ENCODE results near the gene TCERG1L. TPM values are rescaled to one million over a fixed set of nuclear protein-coding genes. Genes with fewer than 3 reads are reported as not detected.
A peak's percentile ranks its signal among the peaks of the same experiment; 100 is the strongest.

Gene TCERG1L, protein sequence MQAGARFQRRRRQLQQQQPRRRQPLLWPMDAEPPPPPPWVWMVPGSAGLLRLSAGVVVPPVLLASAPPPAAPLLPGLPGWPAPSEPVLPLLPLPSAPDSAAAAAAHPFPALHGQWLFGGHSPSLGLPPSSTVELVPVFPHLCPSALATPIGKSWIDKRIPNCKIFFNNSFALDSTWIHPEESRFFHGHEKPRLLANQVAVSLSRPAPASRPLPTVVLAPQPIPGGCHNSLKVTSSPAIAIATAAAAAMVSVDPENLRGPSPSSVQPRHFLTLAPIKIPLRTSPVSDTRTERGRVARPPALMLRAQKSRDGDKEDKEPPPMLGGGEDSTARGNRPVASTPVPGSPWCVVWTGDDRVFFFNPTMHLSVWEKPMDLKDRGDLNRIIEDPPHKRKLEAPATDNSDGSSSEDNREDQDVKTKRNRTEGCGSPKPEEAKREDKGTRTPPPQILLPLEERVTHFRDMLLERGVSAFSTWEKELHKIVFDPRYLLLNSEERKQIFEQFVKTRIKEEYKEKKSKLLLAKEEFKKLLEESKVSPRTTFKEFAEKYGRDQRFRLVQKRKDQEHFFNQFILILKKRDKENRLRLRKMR
- not detected for total RNA-seq

DNA sequence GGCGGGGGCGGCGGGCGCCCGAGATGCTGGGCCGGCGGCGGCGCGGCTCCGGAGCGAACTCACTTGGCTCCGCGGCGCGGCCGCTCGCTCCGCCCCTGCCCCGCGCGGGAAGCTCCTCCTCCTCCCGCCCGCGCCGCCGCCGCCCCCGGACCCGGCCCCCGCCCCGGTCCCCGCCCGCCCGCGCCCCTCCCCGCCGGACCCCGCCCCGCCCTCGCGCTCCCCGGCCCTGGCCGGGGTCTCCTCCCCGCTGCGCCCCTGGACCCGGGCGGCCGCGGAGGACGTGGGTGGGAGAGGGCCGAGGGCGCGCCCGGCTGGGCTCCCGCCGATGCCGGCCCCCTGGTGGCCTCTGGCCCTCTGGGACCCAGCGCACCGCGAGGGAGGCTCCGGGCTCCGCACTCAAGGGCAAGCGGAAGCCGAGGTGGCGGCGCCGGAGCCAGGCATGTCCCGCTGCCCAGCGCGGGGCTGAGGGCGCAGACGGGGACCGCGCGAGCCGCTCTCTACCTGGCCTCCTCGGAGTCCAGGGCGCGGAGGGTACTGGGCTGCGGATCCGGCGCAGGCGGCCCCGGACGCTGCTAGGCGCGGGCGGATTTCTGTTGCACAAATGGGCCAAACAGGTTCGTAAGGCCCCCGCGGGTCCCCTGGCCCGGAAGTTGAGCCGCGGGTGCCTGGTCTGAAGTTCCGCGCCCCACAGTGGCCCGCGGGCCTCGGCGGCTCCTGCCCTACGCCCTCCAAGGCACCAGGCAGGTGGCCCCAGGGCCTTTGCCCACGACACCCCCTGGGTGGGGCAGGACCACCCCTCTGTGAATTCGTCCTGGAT, at the start of gene TCERG1L:
TSS of gene TCERG1L (minus strand) at position 61 of the 817 bp plus-strand sequence. CDS start 86 bp downstream, outside the sequence.
- Histone ChIP-seq H3K4me1 (peaks cover 0 to 5% (median 2%) of the 10 kb centered on the region in 4 donors), H3K27me3 (peaks cover 0 to 5% of the 10 kb centered on the region in 2 donors), H3K36me3 (no peaks in the 10 kb centered on the region), H3K9me3 (no peaks in the 10 kb centered on the region), H3K4me3 (peak within 1 kb of the TSS in 2 of 4 donors; percentile 33 to 39), H3K27ac (no peak within 1 kb of the TSS)
- DNase-seq: no peak
- TF ChIP-seq POLR2A (IDR thresholded peaks at IDR 0.05): no peak
- TF ChIP-seq, protein P1, sequence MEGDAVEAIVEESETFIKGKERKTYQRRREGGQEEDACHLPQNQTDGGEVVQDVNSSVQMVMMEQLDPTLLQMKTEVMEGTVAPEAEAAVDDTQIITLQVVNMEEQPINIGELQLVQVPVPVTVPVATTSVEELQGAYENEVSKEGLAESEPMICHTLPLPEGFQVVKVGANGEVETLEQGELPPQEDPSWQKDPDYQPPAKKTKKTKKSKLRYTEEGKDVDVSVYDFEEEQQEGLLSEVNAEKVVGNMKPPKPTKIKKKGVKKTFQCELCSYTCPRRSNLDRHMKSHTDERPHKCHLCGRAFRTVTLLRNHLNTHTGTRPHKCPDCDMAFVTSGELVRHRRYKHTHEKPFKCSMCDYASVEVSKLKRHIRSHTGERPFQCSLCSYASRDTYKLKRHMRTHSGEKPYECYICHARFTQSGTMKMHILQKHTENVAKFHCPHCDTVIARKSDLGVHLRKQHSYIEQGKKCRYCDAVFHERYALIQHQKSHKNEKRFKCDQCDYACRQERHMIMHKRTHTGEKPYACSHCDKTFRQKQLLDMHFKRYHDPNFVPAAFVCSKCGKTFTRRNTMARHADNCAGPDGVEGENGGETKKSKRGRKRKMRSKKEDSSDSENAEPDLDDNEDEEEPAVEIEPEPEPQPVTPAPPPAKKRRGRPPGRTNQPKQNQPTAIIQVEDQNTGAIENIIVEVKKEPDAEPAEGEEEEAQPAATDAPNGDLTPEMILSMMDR (IDR thresholded peaks at IDR 0.05): no peak

DNA sequence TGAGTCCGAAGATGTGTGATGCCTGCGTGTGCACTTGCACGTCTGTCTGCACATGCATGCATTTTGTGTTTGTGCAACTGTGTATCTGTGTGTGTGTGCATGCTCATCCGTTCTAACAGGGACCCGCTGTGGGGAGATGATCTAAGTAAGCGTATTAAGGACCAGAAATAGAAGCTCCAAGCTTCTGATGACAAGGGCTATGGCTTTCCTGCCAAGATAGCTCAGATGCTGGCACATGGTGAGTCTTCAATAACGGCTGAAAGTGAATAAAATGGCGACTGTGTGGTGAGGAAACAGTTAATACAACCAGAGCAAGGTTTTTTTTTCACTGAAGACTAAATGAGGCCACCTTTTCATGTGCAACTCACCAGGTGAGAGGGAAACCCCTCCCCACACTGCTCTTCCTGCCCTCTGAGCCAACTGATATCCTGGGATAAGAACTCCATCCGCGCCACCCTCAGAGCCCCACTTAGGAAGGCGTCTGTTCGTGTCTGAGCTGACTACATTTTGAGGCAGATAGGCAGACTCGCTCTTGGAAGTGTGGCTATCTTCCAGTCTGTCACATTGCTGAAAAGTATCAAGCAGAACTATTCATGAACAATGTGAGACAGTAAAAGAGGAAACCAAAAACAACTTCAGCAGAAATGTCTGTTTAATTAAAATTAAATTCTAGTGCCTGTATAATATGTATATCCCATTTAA, 47.4 kb upstream of the TCERG1L start:
- Histone ChIP-seq H3K4me3 (no peak overlapping the region), H3K4me1 (no peaks in the 10 kb centered on the region)

DNA sequence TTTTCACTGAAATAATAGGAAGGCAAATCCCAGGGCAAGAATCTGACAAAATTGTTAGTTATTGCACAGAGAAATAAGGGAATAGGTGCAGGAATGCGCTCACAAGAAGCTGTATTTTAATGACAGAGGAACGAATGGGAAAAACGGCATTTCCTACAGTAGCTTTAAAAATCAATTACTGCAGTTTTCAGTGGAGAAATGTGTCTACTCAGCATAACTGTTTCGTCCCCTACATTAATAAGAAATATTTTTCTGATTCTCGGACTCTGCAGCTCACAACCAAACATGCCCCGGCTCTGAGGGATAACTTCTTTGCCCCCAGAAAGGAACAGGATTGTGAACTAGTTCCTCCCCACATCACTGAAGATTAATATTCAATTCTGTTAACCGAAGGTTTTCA, 44.9 kb upstream of the TCERG1L start:
- no peak overlapping the region for H3K4me3 ChIP-seq
- TF ChIP-seq, protein P1 (IDR thresholded peaks at IDR 0.05): no peak
- TF ChIP-seq POLR2A (IDR thresholded peaks at IDR 0.05): no peak
- no peaks in the 10 kb centered on the region for H3K27me3 ChIP-seq
- no peak for DNase-seq
- H3K36me3 ChIP-seq: no peaks in the 10 kb centered on the region
- H3K27ac ChIP-seq: no peak overlapping the region
- H3K4me1 ChIP-seq: no peaks in the 10 kb centered on the region
- H3K9me3 ChIP-seq: peaks cover 0 to 9% (median 0%) of the 10 kb centered on the region in 4 donors

More for the DNA sequence above, 47.4 kb upstream of the TCERG1L start:
- Histone ChIP-seq H3K9me3 (peaks cover 0 to 9% (median 0%) of the 10 kb centered on the region in 4 donors), H3K36me3 (no peaks in the 10 kb centered on the region), H3K27me3 (no peaks in the 10 kb centered on the region), H3K27ac (no peak overlapping the region)
- TF ChIP-seq, protein P1 (IDR thresholded peaks at IDR 0.05): no peak
- TF ChIP-seq POLR2A (IDR thresholded peaks at IDR 0.05): no peak
- DNase-seq: no peak

DNA sequence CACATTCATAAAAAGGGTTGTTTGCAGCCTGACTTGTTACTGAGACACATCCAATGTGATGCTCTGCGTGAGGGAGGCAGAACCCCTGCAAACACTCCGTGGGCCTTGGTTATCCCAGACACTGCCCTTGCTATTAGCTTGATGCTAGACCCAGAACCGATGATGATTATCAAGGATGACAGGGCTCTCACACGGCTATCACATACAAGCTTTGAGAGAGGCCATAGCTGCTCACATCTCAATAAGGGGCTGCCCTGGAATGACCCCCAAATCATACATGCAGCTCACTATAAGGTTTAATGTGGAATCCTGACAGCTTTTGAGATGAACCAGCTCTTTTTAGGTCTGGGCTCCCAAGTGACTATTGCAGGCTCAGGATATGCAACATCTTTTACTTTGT, 44.4 kb upstream of the TCERG1L start:
- no peak for DNase-seq
- Histone ChIP-seq H3K27me3 (no peaks in the 10 kb centered on the region), H3K4me3 (no peak overlapping the region), H3K27ac (no peak overlapping the region), H3K9me3 (peaks cover 0 to 9% (median 0%) of the 10 kb centered on the region in 4 donors), H3K4me1 (no peaks in the 10 kb centered on the region), H3K36me3 (no peaks in the 10 kb centered on the region)
- no peak for TF ChIP-seq POLR2A (IDR thresholded peaks at IDR 0.05)
- TF ChIP-seq, protein P1 (IDR thresholded peaks at IDR 0.05): no peak

DNA sequence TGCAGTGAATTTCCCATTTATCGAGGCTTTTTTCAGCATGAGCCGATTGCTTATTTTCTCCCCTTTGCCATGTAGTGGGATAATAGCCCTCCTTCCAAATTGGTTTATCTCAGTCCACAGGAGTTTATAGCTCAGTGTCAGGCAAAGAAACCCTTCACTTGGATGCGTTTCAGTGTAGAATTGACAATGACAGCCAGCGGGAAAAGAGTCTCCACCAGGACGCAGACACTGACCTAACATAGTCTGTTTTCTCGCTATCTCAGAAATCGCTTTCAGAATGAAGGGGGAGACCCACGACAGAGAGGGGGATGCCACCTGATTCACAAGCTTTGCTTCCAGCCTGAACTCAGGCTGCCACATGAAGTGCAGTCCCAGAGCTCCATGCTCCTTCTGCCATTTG, 43.5 kb upstream of the TCERG1L start:
- Histone ChIP-seq H3K4me3 (no peak overlapping the region), H3K36me3 (no peaks in the 10 kb centered on the region), H3K9me3 (peaks cover 0 to 6% (median 0%) of the 10 kb centered on the region in 4 donors), H3K27me3 (no peaks in the 10 kb centered on the region), H3K27ac (no peak overlapping the region), H3K4me1 (no peaks in the 10 kb centered on the region)
- no peak for DNase-seq
- TF ChIP-seq, protein P1 (IDR thresholded peaks at IDR 0.05): no peak
- no peak for TF ChIP-seq POLR2A (IDR thresholded peaks at IDR 0.05)

All from Peyer's patch (tissue), 4 donors.